H1 (cell line): Measurements from ENCODE around the gene CTSS. TPM values are rescaled to one million over a fixed set of nuclear protein-coding genes. Genes with fewer than 3 reads are reported as not detected.

Experiments used
- CTCF ChIA-PET: fragments of 300-600 bp; sonication (Branson Sonifier 250); formaldehyde crosslinking; loops from one replicate; lab custom pipeline; 2021; ENCODE audit not compliant: partially characterized antibody; lab: Charles Lee
- POLR2A ChIA-PET: fragments of 300-600 bp; sonication (Branson Sonifier 250); formaldehyde crosslinking; loops from one replicate; lab custom pipeline; 2021; ENCODE audit warnings: inconsistent platforms; ENCODE audit not compliant: partially characterized antibody; lab: Charles Lee
- DNase-seq, 2 experiments: peaks; one replicate each; pipeline versions ENCODE4 v3.0.0 to v3.0.0-alpha.2; 2010 to 2022; ENCODE audit warnings: low spot score in 2 of 2, low read depth in 1 of 2, mixed read lengths in 1 of 2
- FAIRE-seq: peaks from 2 replicates; lab custom pipeline; 2011; peaks lifted over from hg19 to GRCh38; lab: Jason Lieb, UNC
- H2AFZ ChIP-seq: 2 replicates; pipeline ENCODE4 v1.8.1; 2012; ENCODE audit warnings: low read length, inconsistent platforms
- H2AK5ac ChIP-seq: 2 replicates; pipeline ENCODE4 v1.6.1; 2013; ENCODE audit warnings: low read depth, low read length
- H2BK120ac ChIP-seq: replicated peaks from 2 replicates; pipeline ENCODE3; 2013; ENCODE audit warnings: low read depth, low read length, inconsistent platforms
- H2BK12ac ChIP-seq: 2 replicates; pipeline ENCODE4 v1.6.1; 2013; ENCODE audit warnings: low read depth, low read length
- H2BK15ac ChIP-seq: 2 replicates; pipeline ENCODE4 v1.6.1; 2013; ENCODE audit warnings: low read length
- H2BK20ac ChIP-seq: 2 replicates; pipeline ENCODE4 v1.6.1; 2013; ENCODE audit warnings: low read length
- H2BK5ac ChIP-seq: 2 replicates; pipeline ENCODE4 v1.6.1; 2013; ENCODE audit warnings: low read depth, low read length
- H3K14ac ChIP-seq: 2 replicates; pipeline ENCODE4 v1.6.1; 2013; ENCODE audit warnings: inconsistent platforms; ENCODE audit not compliant: insufficient read length
- H3K18ac ChIP-seq: 2 replicates; pipeline ENCODE4 v1.6.1; 2013; ENCODE audit warnings: low read length; ENCODE audit errors: extremely low read depth
- H3K23ac ChIP-seq: 2 replicates; pipeline ENCODE4 v1.6.1; 2013; ENCODE audit warnings: inconsistent platforms; ENCODE audit not compliant: insufficient read length
- H3K23me2 ChIP-seq: 2 replicates; pipeline ENCODE4 v1.6.1; 2013; ENCODE audit warnings: low read depth, low read length
- H3K27ac ChIP-seq: 2 replicates; pipeline ENCODE4 v1.6.1; 2011; ENCODE audit warnings: low read depth, low read length, inconsistent platforms
- H3K27me3 ChIP-seq, 4 experiments: replicated peaks in 1 of 4; 1 replicate in 1 of 4; 2 replicates in 3 of 4; pipeline versions ENCODE4 v1.6.1 to v1.8.1; 2011 to 2013; ENCODE audit warnings: low read length in 3 of 4, mild to moderate bottlenecking in 3 of 4, inconsistent platforms in 2 of 4, mixed read lengths in 2 of 4, moderate library complexity in 1 of 4; ENCODE audit not compliant: control insufficient read depth in 3 of 4, insufficient read depth in 3 of 4; ENCODE audit errors: extremely low read depth in 1 of 4
- H3K36me3 ChIP-seq, 4 experiments: 2 replicates each; pipeline versions ENCODE4 v1.6.1 to v1.8.1; 2011 to 2013; ENCODE audit warnings: mild to moderate bottlenecking in 4 of 4, low read length in 3 of 4, moderate library complexity in 2 of 4, control low read depth in 1 of 4, inconsistent platforms in 1 of 4; ENCODE audit not compliant: insufficient read depth in 4 of 4, control insufficient read depth in 2 of 4
- H3K4ac ChIP-seq: replicated peaks from 2 replicates; pipeline ENCODE3; 2013; ENCODE audit warnings: low read length, low read depth, mixed read lengths, inconsistent platforms; ENCODE audit not compliant: insufficient read length
- H3K4me1 ChIP-seq, 4 experiments: replicated peaks in 1 of 4; 1 replicate in 1 of 4; 2 replicates in 3 of 4; pipeline versions ENCODE4 v1.6.1 to v1.8.1; 2011 to 2013; ENCODE audit warnings: low read length in 3 of 4, inconsistent platforms in 2 of 4, mixed read lengths in 1 of 4; ENCODE audit not compliant: insufficient read depth in 4 of 4, control insufficient read depth in 3 of 4
- H3K4me2 ChIP-seq, 2 experiments: 2 replicates each; pipeline versions ENCODE4 v1.6.1 to v1.8.1; 2011 to 2013; ENCODE audit warnings: low read depth in 2 of 2, low read length in 2 of 2, control low read depth in 1 of 2, inconsistent platforms in 1 of 2, mild to moderate bottlenecking in 1 of 2; ENCODE audit not compliant: insufficient read depth in 1 of 2
- H3K4me3 ChIP-seq, 4 experiments: fragments of 200-600, 300-600 bp in 1 of 4; sonication (generic), shearing (Covaris generic), sonication (Bioruptor Twin) in 1 of 4; 2 replicates each; pipeline versions ENCODE4 v1.5.1 to v1.8.1; 2011 to 2016; ENCODE audit warnings: low read length in 4 of 4, low read depth in 3 of 4, control low read depth in 2 of 4, inconsistent platforms in 2 of 4, mild to moderate bottlenecking in 2 of 4, mixed read lengths in 1 of 4, moderate library complexity in 1 of 4; ENCODE audit not compliant: insufficient read depth in 2 of 4; ENCODE audit errors: extremely low read depth in 1 of 4
- H3K56ac ChIP-seq: replicated peaks from 2 replicates; pipeline ENCODE3; 2013; ENCODE audit warnings: low read depth, mild to moderate bottlenecking, mixed read lengths, low read length, inconsistent platforms; ENCODE audit not compliant: insufficient read length
- H3K79me1 ChIP-seq: 2 replicates; pipeline ENCODE4 v1.6.1; 2013; ENCODE audit warnings: low read depth, low read length, control low read depth
- H3K79me2 ChIP-seq, 2 experiments: 2 replicates each; pipeline versions ENCODE4 v1.6.1 to v1.8.1; 2012 to 2013; ENCODE audit warnings: low read length in 2 of 2, mild to moderate bottlenecking in 2 of 2, inconsistent platforms in 1 of 2; ENCODE audit not compliant: insufficient read depth in 2 of 2, control insufficient read depth in 1 of 2
- H3K9ac ChIP-seq, 4 experiments: replicated peaks in 1 of 4; 1 replicate in 1 of 4; 2 replicates in 3 of 4; pipeline versions ENCODE4 v1.6.1 to v1.8.1; 2011 to 2013; ENCODE audit warnings: low read depth in 3 of 4, low read length in 3 of 4, control low read depth in 2 of 4, mild to moderate bottlenecking in 2 of 4, moderate library complexity in 2 of 4, inconsistent platforms in 1 of 4; ENCODE audit errors: extremely low read depth in 1 of 4
- H3K9me3 ChIP-seq, 2 experiments: 2 replicates each; pipeline versions ENCODE4 v1.6.1 to v1.8.1; 2012 to 2013; ENCODE audit warnings: mild to moderate bottlenecking in 2 of 2, moderate library complexity in 2 of 2, control low read depth in 1 of 2, inconsistent platforms in 1 of 2, low read depth in 1 of 2, low read length in 1 of 2, mixed read lengths in 1 of 2; ENCODE audit not compliant: insufficient read depth in 2 of 2
- H4K20me1 ChIP-seq, 2 experiments: replicated peaks in 1 of 2; 2 replicates each; pipeline versions ENCODE3 to v1.8.1; 2011 to 2013; ENCODE audit warnings: inconsistent platforms in 2 of 2, low read length in 2 of 2, mild to moderate bottlenecking in 1 of 2; ENCODE audit not compliant: insufficient read depth in 2 of 2, control insufficient read depth in 1 of 2
- H4K5ac ChIP-seq: 2 replicates; pipeline ENCODE4 v1.6.1; 2013; ENCODE audit warnings: low read length, low read depth, mixed read lengths, inconsistent platforms; ENCODE audit not compliant: insufficient read length
- H4K8ac ChIP-seq: 2 replicates; pipeline ENCODE4 v1.8.0; 2013; ENCODE audit warnings: mild to moderate bottlenecking, moderate library complexity, low read length, inconsistent platforms; ENCODE audit not compliant: insufficient read depth; ENCODE audit errors: extremely low read depth
- H4K91ac ChIP-seq: replicated peaks from 2 replicates; pipeline ENCODE3; 2013; ENCODE audit warnings: low read length, mixed read lengths, inconsistent platforms; ENCODE audit not compliant: insufficient read length
- ASH2L ChIP-seq: fragments of 200-600, 300-600 bp; sonication (generic); IDR thresholded peaks from one replicate; pipeline ENCODE4 v1.7.1; 2017; ENCODE audit warnings: low read length
- BRCA1 ChIP-seq: IDR thresholded peaks from 2 replicates; pipeline ENCODE4 v1.6.1; 2012; ENCODE audit warnings: low read depth, low read length, improper control_type of control experiment
- CTBP2 ChIP-seq: IDR thresholded peaks from 2 replicates; pipeline ENCODE4 v1.7.0; 2011; ENCODE audit warnings: borderline replicate concordance, mild to moderate bottlenecking, moderate library complexity, mixed read lengths, low read length; ENCODE audit not compliant: insufficient read depth, insufficient read length
- CTCF ChIP-seq, 3 experiments: IDR thresholded peaks; 1 replicate in 2 of 3; 2 replicates in 1 of 3; pipeline versions ENCODE4 v1.5.1 to v1.6.1; 2011; ENCODE audit warnings: low read length in 3 of 3, mild to moderate bottlenecking in 3 of 3, inconsistent platforms in 2 of 3, low read depth in 1 of 3, moderate library complexity in 1 of 3; ENCODE audit not compliant: insufficient read depth in 1 of 3; ENCODE audit errors: control extremely low read depth in 1 of 3
- E2F6 ChIP-seq: IDR thresholded peaks from 2 replicates; pipeline ENCODE4 v1.6.1; 2012; ENCODE audit warnings: inconsistent platforms
- FOSL1 ChIP-seq: IDR thresholded peaks from 2 replicates; pipeline ENCODE4 v1.6.1; 2011; ENCODE audit warnings: mild to moderate bottlenecking, low read depth, low read length, moderate library complexity; ENCODE audit not compliant: insufficient read depth
- GTF2F1 ChIP-seq: IDR thresholded peaks from 2 replicates; pipeline ENCODE4 v1.6.1; 2012; ENCODE audit warnings: low read depth, low read length, improper control_type of control experiment, borderline replicate concordance
- JUND ChIP-seq: IDR thresholded peaks from 2 replicates; pipeline ENCODE4 v1.6.1; 2011; ENCODE audit warnings: mild to moderate bottlenecking, improper control_type of control experiment, low read length
- USF2 ChIP-seq: IDR thresholded peaks from 2 replicates; pipeline ENCODE4 v1.6.1; 2011; ENCODE audit warnings: low read length, improper control_type of control experiment
- WGBS, 2 experiments: shearing (Covaris generic) in 1 of 2; methylation state at CpG; one replicate each; pipeline versions ENCODE4 v1.1.6 to v1.1.7; 2013 to 2015; ENCODE audit warnings: low lambda C conversion rate in 2 of 2, mixed read lengths in 2 of 2, inconsistent platforms in 1 of 2, low coverage in 1 of 2, missing lambda C conversion rate in 1 of 2; ENCODE audit not compliant: insufficient replicate concordance in 2 of 2, insufficient coverage in 1 of 2, insufficient read length in 1 of 2; ENCODE audit errors: extremely low coverage in 1 of 2, missing lambda C conversion rate in 1 of 2; 5-methylcytosine and 5-hydroxymethylcytosine counted together
- polyA plus RNA-seq, 7 experiments: library from polyadenylated mRNA; depleted of rRNA in 3 of 7; stranded (reverse) in 5 of 7; unstranded in 2 of 7; fragments of >200 nt in 5 of 7; fragments of 200-250 nt in 2 of 7; gene quantifications; 1 replicate in 5 of 7; 2 replicates in 1 of 7; 4 replicates in 1 of 7; pipeline versions ENCODE4 v1.2.1 to v1.2.3, GENCODE V29; 2011 to 2013; ENCODE audit warnings: missing spikeins in 2 of 7, mixed read lengths in 2 of 7
- total RNA-seq: library from RNA; stranded (reverse); fragmentation: NEBNext Ultra II Directional; extraction: Animal tissue kit (Norgen Biotek cat#: 25700); gene quantifications from 2 replicates; pipeline ENCODE4 v1.2.1, GENCODE V29; 2021

Gene CTSS
- total and polyA plus RNA-seq, 2 of the 8 experiments (the other 6 are each of a cell fraction or from before 2014, with no cell fraction given), result not detected

- FAIRE-seq (no peak), DNase-seq (no peak)
- Histone ChIP-seq H2BK120ac (no peak within 1 kb of the TSS), H2AK5ac (no peak within 1 kb of the TSS), H3K9me3 (no peaks in the 10 kb centered on the region), H3K4me3 (no peak within 1 kb of the TSS), H4K20me1 (no peaks in the 10 kb centered on the region), H2BK5ac (no peak within 1 kb of the TSS), H3K79me1 (no peaks in the 10 kb centered on the region), H3K4ac (no peak within 1 kb of the TSS), H3K27me3 (no peaks in the 10 kb centered on the region; a peak in 1 of 7 replicates), H3K23ac (no peak within 1 kb of the TSS), H3K9ac (no peak within 1 kb of the TSS), H2BK12ac (no peak within 1 kb of the TSS; the same call in none of the 2 replicates), H4K91ac (no peak within 1 kb of the TSS), H4K5ac (no peak within 1 kb of the TSS), H3K4me2 (peak within 1 kb of the TSS; percentile 7 to 34; a peak in 1 of 4 replicates), H3K14ac (no peak within 1 kb of the TSS), H3K79me2 (no peaks in the 10 kb centered on the region), H3K36me3 (peaks cover 7 to 21% (median 8%) of the 10 kb centered on the region in 4 experiments; a peak in 7 of 8 replicates), H3K18ac (no peak within 1 kb of the TSS), H3K23me2 (peaks cover 2% of the 10 kb centered on the region; the same call in 1 of the 2 replicates), H3K56ac (no peak within 1 kb of the TSS), H4K8ac (no peak within 1 kb of the TSS), H3K4me1 (peaks cover 0 to 12% (median 6%) of the 10 kb centered on the region in 4 experiments; a peak in 4 of 7 replicates), H2BK20ac (no peak within 1 kb of the TSS), H3K27ac (no peak within 1 kb of the TSS), H2BK15ac (no peak within 1 kb of the TSS), H2AFZ (no peak within 1 kb of the TSS)
- POLR2A ChIA-PET, result interaction anchor here (0.6 to 2.6 kb wide), 8 partner anchors 9 to 264 kb away, joined by 3 to 8 read pairs (median 4); partner anchors contain the start of genes GOLPH3L and MCL1
- 83% methylated on average over 7 of the region's 7 CpGs; no CpG with 5 or more reads in 1 of the 2 experiments for WGBS, 2 experiments
- CTCF ChIA-PET, result interaction anchor here (1.0 to 3.0 kb wide), 7 partner anchors 9 to 271 kb away, joined by 3 to 9 read pairs (median 4); no protein-coding TSS in a partner anchor
- TF ChIP-seq E2F6 (no peak), USF2 (no peak), FOSL1 (no peak), GTF2F1 (no peak), CTBP2 (no peak), ASH2L (no peak), BRCA1 (no peak), CTCF (IDR thresholded peaks at IDR 0.05; ENCODE audit: control extremely low read depth in 1 of 3, insufficient read depth in 1 of 3, low read depth in 1 of 3, low read length in 3 of 3) (no peak), JUND (no peak)
Observed at GRCh38 chr1:150808121-150808520, 42.5 kb upstream of the CTSS start, which contains the start of gene CTSK. CTSK (minus strand) TSS chr1:150808260; CDS start chr1:150806805, 1,455 bp downstream.
